ENCODE measurements around the gene SH3TC1.

DNA sequence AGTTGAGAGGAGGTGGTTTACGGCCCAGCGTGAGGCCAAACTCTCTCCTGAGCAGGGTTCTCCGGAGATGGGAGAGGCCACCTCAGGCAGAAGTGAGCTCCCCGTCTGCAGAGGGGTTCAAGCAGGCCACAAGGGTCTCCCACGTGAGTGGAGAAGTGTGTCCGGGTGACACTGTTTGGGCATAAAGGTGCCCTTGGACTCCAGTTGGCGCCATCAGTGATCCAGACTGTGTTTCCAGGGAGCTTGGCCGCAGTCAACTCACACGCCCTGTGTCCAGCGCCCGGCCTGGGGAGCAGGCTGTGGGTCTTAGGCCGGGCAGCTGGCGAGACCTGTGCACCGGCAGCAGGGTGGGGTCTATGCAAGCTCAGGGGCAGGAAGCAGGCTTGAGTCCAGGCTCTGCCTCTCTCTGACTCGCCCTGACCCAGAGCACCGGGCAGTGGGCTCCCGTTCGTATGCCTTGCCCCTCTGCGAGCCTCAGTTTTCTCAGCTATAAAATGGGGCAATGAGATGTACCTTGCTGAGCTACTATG, 45.9 kb downstream of the SH3TC1 start:
- no peak for TF ChIP-seq POLR2AphosphoS5 (IDR thresholded peaks at IDR 0.05)
- TF ChIP-seq, protein P1, sequence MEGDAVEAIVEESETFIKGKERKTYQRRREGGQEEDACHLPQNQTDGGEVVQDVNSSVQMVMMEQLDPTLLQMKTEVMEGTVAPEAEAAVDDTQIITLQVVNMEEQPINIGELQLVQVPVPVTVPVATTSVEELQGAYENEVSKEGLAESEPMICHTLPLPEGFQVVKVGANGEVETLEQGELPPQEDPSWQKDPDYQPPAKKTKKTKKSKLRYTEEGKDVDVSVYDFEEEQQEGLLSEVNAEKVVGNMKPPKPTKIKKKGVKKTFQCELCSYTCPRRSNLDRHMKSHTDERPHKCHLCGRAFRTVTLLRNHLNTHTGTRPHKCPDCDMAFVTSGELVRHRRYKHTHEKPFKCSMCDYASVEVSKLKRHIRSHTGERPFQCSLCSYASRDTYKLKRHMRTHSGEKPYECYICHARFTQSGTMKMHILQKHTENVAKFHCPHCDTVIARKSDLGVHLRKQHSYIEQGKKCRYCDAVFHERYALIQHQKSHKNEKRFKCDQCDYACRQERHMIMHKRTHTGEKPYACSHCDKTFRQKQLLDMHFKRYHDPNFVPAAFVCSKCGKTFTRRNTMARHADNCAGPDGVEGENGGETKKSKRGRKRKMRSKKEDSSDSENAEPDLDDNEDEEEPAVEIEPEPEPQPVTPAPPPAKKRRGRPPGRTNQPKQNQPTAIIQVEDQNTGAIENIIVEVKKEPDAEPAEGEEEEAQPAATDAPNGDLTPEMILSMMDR (IDR thresholded peaks at IDR 0.05), result no peak
- no peak for TF ChIP-seq POLR2A (IDR thresholded peaks at IDR 0.05)
- no peak for TF ChIP-seq EP300 (IDR thresholded peaks at IDR 0.05)
